Heart left ventricle (tissue), 13 donors: ENCODE data around the gene PDZD7.

Experiments used
- CTCF ChIP-seq, 12 donors: fragments of 200-600 bp; sonication (generic) in 4 of 12; IDR thresholded peaks; one replicate each; pipeline versions ENCODE4 v1.5.0 to v1.8.0; 2018 to 2022; ENCODE audit warnings: antibody characterized with exemption in 12 of 12, mild to moderate bottlenecking in 5 of 12
- POLR2A ChIP-seq, 2 donors: fragments of 450-650 bp; IDR thresholded peaks; one replicate each; pipeline ENCODE4 v1.6.1; 2017; ENCODE audit warnings: antibody characterized with exemption in 2 of 2, mild to moderate bottlenecking in 2 of 2, moderate library complexity in 2 of 2
- donor health status: ischemic (EF 13 %, LVEDD 7.1; RV severe dilation, severe dysfunction).
- donor health status: DM: no; HTN: yes; CAD: no.
- donor health status: DM: no; HTN: no; CAD: no.
- donor health status: ischemic (EF 25% LVEDD 6.9; RV normal size, moderate dysfunction).
- donor health status: ischemic (EF 25% LVEDD 5.7; RV mildly dilated, moderate dysfunction).
- donor health status: ischemic (EF 35%, LVEDD 5.7; RV mildly dilated, moderate dysfunction).
- donor health status: nonischemic (EF 11% LVEDD 7.7; RV severe dilation, severe dysfunction).
- donor health status: DM: yes; HTN: yes; CAD: no.
- donor health status: PGD.
- donor health status: ischemic (EF 29% LVEDD 5.4; RV normal size, mild dysfunction).
- donor health status: nonischemic (EF 23%, LVEDD 6.1; RV moderate dilation, normal function).

GRCh38 chr10:101079874-101080273 is 48.9 kb upstream of the PDZD7 start:
- TF ChIP-seq CTCF (IDR thresholded peaks at IDR 0.05), result no peak
- TF ChIP-seq POLR2A (IDR thresholded peaks at IDR 0.05), result no peak
